CD4-positive, alpha-beta T cell (primary cell): Measurements from ENCODE around the gene CYSRT1. TPM values are rescaled to one million over a fixed set of nuclear protein-coding genes. Genes with fewer than 3 reads are reported as not detected.
"Not testable (repeated sequence)": the region's sequence is repeated elsewhere in the genome, so short reads cannot be mapped to it uniquely, and the experiment has no call there.

Source experiments
- ATAC-seq: fragments of 200-7000 bp; cut with Tn5 transposase; one replicate; pipeline ENCODE4 v1.10.0; 2022; ENCODE audit warnings: mild to moderate bottlenecking; ENCODE audit not compliant: poor library complexity
- CTCF ChIA-PET: fragments of 350-600 bp; sonication (Branson Sonifier 250); formaldehyde crosslinking; loops from one replicate; lab custom pipeline; 2021; ENCODE audit warnings: antibody characterized with exemption, inconsistent platforms; lab: Charles Lee
- POLR2A ChIA-PET: fragments of 350-600 bp; sonication (Branson Sonifier 250); formaldehyde crosslinking; loops from one replicate; lab custom pipeline; 2021; ENCODE audit warnings: antibody characterized with exemption, inconsistent platforms; lab: Charles Lee
- DNase-seq, 14 experiments: peaks; one replicate each; pipeline ENCODE4 v3.0.0-alpha.2; 2013 to 2020; ENCODE audit warnings: mixed read lengths in 2 of 14
- H3K27ac ChIP-seq, 2 donors: one replicate each; pipeline versions ENCODE4 v1.5.1 to v1.7.0; 2013; ENCODE audit warnings: low read length in 2 of 2, low read depth in 1 of 2, mild to moderate bottlenecking in 1 of 2
- H3K27me3 ChIP-seq, 2 experiments: 1 replicate in 1 of 2; 2 replicates in 1 of 2; pipeline versions ENCODE4 v1.6.1 to v1.7.0; 2013; ENCODE audit warnings: low read length in 2 of 2, control low read depth in 1 of 2, mild to moderate bottlenecking in 1 of 2, moderate library complexity in 1 of 2; ENCODE audit not compliant: insufficient read depth in 2 of 2, control insufficient read depth in 1 of 2
- H3K36me3 ChIP-seq: one replicate; pipeline ENCODE4 v1.6.1; 2013; ENCODE audit warnings: low read length, control low read depth; ENCODE audit not compliant: insufficient read depth
- H3K4me1 ChIP-seq: one replicate; pipeline ENCODE4 v1.6.1; 2013; ENCODE audit warnings: low read length, control low read depth; ENCODE audit not compliant: insufficient read depth
- H3K4me3 ChIP-seq: one replicate; pipeline ENCODE4 v1.5.1; 2013; ENCODE audit warnings: mild to moderate bottlenecking, low read length, moderate library complexity
- H3K9me3 ChIP-seq, 2 experiments: 1 replicate in 1 of 2; 2 replicates in 1 of 2; pipeline versions ENCODE4 v1.6.1 to v1.7.0; 2013; ENCODE audit warnings: low read length in 2 of 2, mild to moderate bottlenecking in 2 of 2, control low read depth in 1 of 2, moderate library complexity in 1 of 2; ENCODE audit not compliant: control insufficient read depth in 1 of 2, insufficient read depth in 1 of 2
- H3K27ac Mint-ChIP-seq: one replicate; pipeline ENCODE4 v1.8.0; 2020; ENCODE audit warnings: mixed read lengths
- H3K27me3 Mint-ChIP-seq: one replicate; pipeline ENCODE4 v1.8.0; 2021; ENCODE audit warnings: mixed read lengths
- H3K36me3 Mint-ChIP-seq: one replicate; pipeline ENCODE4 v1.8.0; 2021; ENCODE audit warnings: low read depth, mixed read lengths
- H3K4me1 Mint-ChIP-seq: one replicate; pipeline ENCODE4 v1.8.0; 2021; ENCODE audit warnings: low read depth, mixed read lengths
- H3K4me3 Mint-ChIP-seq: one replicate; pipeline ENCODE4 v1.8.0; 2020; ENCODE audit warnings: mild to moderate bottlenecking, mixed read lengths
- H3K9me3 Mint-ChIP-seq: one replicate; pipeline ENCODE4 v1.8.0; 2020; ENCODE audit warnings: mixed read lengths
- intact Hi-C, 2 experiments: fragments of 100-400 bp; cut with DNase I in 1 of 2; cut with micrococcal nuclease in 1 of 2; formaldehyde crosslinking; loops; one replicate each; pipeline versions ENCODE4 v1.15.1 to v1.9.0; 2023 to 2025; cut with DNase I, micrococcal nuclease
- total RNA-seq, 174 experiments: library from RNA in 2 of 174; stranded (reverse) in 2 of 174; gene quantifications; one replicate each; pipeline ENCODE4 v1.2.3 and lab custom pipeline; 2021 to 2026
- TF ChIP-seq, protein P1 (sequence below): fragments of 200-600 bp; IDR thresholded peaks from one replicate; pipeline ENCODE4 v1.8.0; 2022; ENCODE audit warnings: antibody characterized with exemption, mild to moderate bottlenecking

The CYSRT1 gene
- total RNA-seq, 2 experiments from 2014 or later: 0.33 to 0.42 TPM

DNA sequence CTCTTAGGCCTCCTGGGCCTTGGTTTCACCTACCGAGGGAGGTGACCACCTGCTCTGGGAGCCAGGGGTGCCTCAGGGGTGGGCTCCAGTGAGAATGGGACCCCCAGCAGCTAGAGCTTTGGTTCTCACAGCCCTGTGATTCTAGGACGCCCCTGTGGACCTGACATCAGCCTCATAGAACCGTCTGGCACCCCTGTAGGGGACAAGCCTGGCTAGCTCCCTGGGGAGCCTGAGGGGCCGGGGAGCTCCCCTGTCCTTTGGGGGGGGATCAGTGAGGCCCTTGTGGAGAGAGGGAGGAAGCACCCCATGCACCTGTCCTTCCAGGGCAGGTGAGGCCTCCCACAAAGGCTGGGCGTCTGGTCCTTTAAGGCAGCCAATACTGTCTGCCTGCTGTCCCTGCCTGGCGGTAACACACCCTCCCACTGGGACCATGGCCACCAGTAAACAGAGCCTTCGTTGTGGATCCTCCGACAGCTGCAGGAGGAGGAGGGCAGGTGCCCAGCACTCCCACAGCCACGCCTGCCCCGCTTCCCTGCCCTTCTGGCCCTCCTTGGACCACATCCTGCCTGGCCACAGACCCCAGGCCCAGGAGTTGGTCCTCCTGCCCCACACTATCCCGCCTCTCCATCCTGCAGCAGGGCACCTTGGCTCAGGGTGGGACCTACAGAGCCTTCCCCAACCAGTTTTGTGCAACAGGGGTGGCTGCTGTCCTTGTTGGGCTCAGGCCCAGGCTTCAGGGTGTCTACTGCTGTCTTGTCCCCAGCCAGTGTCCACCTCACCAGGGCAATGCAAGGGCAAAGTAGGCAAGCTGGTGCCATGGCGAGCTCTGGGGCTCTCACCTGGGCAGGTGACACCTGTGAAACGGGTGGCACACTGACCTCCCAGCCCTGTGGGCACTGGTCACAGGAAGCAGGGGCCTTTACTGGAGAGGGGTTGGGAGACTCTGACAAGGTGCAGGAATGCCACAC lies 13.1 kb downstream of the CYSRT1 start:
- POLR2A ChIA-PET: interaction anchor here (1.8 kb wide), 1 partner anchor 108 kb away, joined by 4 read pairs; no protein-coding TSS in a partner anchor
- Histone ChIP-seq H3K4me1 (peaks cover 63% of the 10 kb centered on the region), H3K9me3 (no peaks in the 10 kb centered on the region), H3K27ac (no peak overlapping the region), H3K36me3 (peaks cover 13% of the 10 kb centered on the region), H3K27me3 (no peaks in the 10 kb centered on the region), H3K4me3 (no peak overlapping the region)
- TF ChIP-seq, protein P1, sequence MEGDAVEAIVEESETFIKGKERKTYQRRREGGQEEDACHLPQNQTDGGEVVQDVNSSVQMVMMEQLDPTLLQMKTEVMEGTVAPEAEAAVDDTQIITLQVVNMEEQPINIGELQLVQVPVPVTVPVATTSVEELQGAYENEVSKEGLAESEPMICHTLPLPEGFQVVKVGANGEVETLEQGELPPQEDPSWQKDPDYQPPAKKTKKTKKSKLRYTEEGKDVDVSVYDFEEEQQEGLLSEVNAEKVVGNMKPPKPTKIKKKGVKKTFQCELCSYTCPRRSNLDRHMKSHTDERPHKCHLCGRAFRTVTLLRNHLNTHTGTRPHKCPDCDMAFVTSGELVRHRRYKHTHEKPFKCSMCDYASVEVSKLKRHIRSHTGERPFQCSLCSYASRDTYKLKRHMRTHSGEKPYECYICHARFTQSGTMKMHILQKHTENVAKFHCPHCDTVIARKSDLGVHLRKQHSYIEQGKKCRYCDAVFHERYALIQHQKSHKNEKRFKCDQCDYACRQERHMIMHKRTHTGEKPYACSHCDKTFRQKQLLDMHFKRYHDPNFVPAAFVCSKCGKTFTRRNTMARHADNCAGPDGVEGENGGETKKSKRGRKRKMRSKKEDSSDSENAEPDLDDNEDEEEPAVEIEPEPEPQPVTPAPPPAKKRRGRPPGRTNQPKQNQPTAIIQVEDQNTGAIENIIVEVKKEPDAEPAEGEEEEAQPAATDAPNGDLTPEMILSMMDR: no peak
- no peak for ATAC-seq
- H3K27me3 Mint-ChIP-seq: peaks cover 6% of the 10 kb centered on the region
- H3K9me3 Mint-ChIP-seq: no peaks in the 10 kb centered on the region
- no peak overlapping the region for H3K27ac Mint-ChIP-seq
- peaks cover 17% of the 10 kb centered on the region for H3K4me1 Mint-ChIP-seq
- no peak overlapping the region for H3K4me3 Mint-ChIP-seq
- intact Hi-C loops: loop anchor here (2.0 to 5.0 kb wide), 4 partner anchors 25 to 451 kb away; partner anchors contain the start of genes ANAPC2 (in 1 of the 2) and SSNA1 (in 1 of the 2)
- H3K36me3 Mint-ChIP-seq: peaks cover 15% of the 10 kb centered on the region
- CTCF ChIA-PET: no interaction called here
- no peak for DNase-seq

DNA sequence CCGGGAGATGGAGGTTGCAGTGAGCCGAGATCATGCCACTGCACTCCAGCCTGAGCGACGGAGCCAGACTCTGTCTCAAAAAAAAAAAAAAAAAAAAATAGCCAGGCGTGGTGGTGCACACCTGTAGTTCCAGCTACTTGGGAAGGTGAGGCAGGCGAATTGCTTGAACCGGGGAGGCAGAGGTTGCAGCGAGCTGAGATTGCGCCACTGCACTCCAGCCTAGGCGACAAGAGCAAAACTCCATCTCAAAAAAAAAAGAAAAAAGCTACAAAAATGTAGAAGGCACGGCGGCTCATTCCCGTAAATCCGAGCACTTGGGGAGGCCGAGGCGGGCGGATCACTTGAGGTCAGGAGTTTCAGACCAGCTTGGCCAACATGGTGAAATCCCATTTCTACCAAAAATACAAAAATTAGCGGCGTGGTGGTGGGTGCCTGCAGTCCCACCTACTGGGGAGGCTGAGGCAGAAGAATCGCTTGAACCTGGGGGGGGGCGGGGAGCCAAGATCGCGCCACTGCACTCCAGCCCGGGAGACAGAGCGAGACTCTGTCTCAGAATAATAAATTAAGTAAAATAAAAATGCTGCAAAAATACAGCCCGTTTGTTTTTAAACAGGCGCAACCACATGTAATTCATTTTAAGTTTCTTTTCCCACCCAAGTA lies 14.7 kb downstream of the CYSRT1 start:
- H3K9me3 ChIP-seq, H3K9me3 Mint-ChIP-seq, ATAC-seq, H3K27me3 ChIP-seq, DNase-seq, H3K27me3 Mint-ChIP-seq: not testable (repeated sequence)
- Histone ChIP-seq H3K4me1 (peaks cover 68% of the 10 kb centered on the region), H3K36me3 (peaks cover 21% of the 10 kb centered on the region), H3K4me3 (peak overlapping the region; percentile 60), H3K27ac (peak overlapping the region; percentile 55 to 84)
- POLR2A ChIA-PET: interaction anchor here (0.8 to 2.5 kb wide), 21 partner anchors 12 to 357 kb away, joined by 3 to 63 read pairs (median 7); partner anchors contain the start of genes ANAPC2, DPP7, EXD3 and MAN1B1
- intact Hi-C loops: loop anchor here in 1 of 2 experiments (1.0 to 5.0 kb wide), 4 partner anchors 16 to 452 kb away; partner anchors contain the start of genes ANAPC2 and SSNA1
- Mint-ChIP-seq H3K36me3 (peaks cover 22% of the 10 kb centered on the region), H3K4me3 (peak overlapping the region; percentile 80), H3K4me1 (peaks cover 17% of the 10 kb centered on the region), H3K27ac (peak overlapping the region; percentile 67)
- CTCF ChIA-PET: interaction anchor here (0.7 to 1.8 kb wide), 4 partner anchors 15 to 50 kb away, joined by 3 to 5 read pairs (median 4); no protein-coding TSS in a partner anchor

DNA sequence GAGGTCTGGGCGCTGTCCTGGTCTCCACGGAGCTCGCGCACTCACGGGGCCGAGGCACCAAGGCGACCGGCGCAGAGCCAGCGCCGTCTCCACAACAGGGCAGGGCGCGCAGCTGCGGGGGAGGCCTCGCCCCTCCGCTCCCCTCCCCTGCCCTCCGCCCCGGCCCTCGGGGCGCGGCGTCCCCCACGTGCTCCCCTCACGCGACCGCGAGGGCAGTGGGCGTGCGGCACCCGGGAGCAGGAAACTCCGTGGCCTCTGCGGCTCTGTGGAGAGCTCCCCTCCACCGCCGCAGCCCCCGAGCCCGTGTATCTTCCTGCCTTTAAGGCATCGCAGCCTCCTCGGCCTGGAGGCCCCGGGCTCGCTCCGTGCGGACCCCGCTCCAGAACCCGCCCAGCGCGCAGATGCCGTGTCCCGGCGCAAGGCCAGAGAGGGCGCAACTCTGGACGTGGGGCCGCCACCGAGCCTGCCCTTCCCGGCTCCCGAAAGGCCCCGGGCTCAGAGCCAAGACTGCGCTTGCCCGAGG lies 15.4 kb downstream of the CYSRT1 start:
- no peaks in the 10 kb centered on the region for H3K27me3 Mint-ChIP-seq
- H3K4me1 ChIP-seq: peaks cover 68% of the 10 kb centered on the region

More for the DNA sequence above, 15.4 kb downstream of the CYSRT1 start:
- Histone ChIP-seq H3K4me3 (peak overlapping the region; percentile 60), H3K36me3 (peaks cover 21% of the 10 kb centered on the region), H3K9me3 (no peaks in the 10 kb centered on the region), H3K27me3 (no peaks in the 10 kb centered on the region), H3K27ac (peak overlapping the region; percentile 64 to 84)
- CTCF ChIA-PET: interaction anchor here (0.9 to 1.8 kb wide), 3 partner anchors 14 to 51 kb away, joined by 3 to 5 read pairs (median 4); no protein-coding TSS in a partner anchor
- peak in 13 of 14 experiments; percentile 43 to 91 (median 62) for DNase-seq
- intact Hi-C loops: loop anchor here in 1 of 2 experiments (1.0 kb wide), 1 partner anchor 17 kb away; no protein-coding TSS in a partner anchor
- H3K27ac Mint-ChIP-seq: peak overlapping the region; percentile 89
- peaks cover 17% of the 10 kb centered on the region for H3K4me1 Mint-ChIP-seq
- H3K36me3 Mint-ChIP-seq: peaks cover 22% of the 10 kb centered on the region
- no peaks in the 10 kb centered on the region for H3K9me3 Mint-ChIP-seq
- peak overlapping the region; percentile 80 for H3K4me3 Mint-ChIP-seq
- POLR2A ChIA-PET: interaction anchor here (0.6 to 2.5 kb wide), 36 partner anchors 11 to 831 kb away, joined by 3 to 63 read pairs (median 4); partner anchors contain the start of genes ANAPC2, DPP7, EXD3 and MAN1B1
- peak; percentile 12 for ATAC-seq
- TF ChIP-seq, protein P1: no peak
